Duodenal mucosa (tissue), 2 donors: ENCODE data around the gene ABCA7.

Source experiments
- H3K27ac ChIP-seq: one replicate; pipeline ENCODE4 v1.7.0; 2013; ENCODE audit warnings: low read depth, low read length
- H3K27me3 ChIP-seq, 2 donors: one replicate each; pipeline ENCODE4 v1.7.0; 2013; ENCODE audit warnings: low read length in 2 of 2, control low read depth in 1 of 2; ENCODE audit not compliant: insufficient read depth in 2 of 2, control insufficient read depth in 1 of 2
- H3K36me3 ChIP-seq, 2 donors: one replicate each; pipeline ENCODE4 v1.7.0; 2013; ENCODE audit warnings: low read length in 2 of 2, control low read depth in 1 of 2; ENCODE audit not compliant: insufficient read depth in 2 of 2, control insufficient read depth in 1 of 2
- H3K4me1 ChIP-seq, 2 donors: one replicate each; pipeline ENCODE4 v1.7.0; 2013; ENCODE audit warnings: low read length in 2 of 2, control low read depth in 1 of 2; ENCODE audit not compliant: insufficient read depth in 2 of 2, control insufficient read depth in 1 of 2
- H3K4me3 ChIP-seq, 2 donors: one replicate each; pipeline ENCODE4 v1.7.0; 2013; ENCODE audit warnings: low read length in 2 of 2, low read depth in 1 of 2
- H3K9ac ChIP-seq, 2 donors: one replicate each; pipeline ENCODE4 v1.7.0; 2013; ENCODE audit warnings: low read length in 2 of 2, low read depth in 1 of 2
- H3K9me3 ChIP-seq, 2 donors: one replicate each; pipeline ENCODE4 v1.7.0; 2013; ENCODE audit warnings: low read length in 2 of 2, control low read depth in 1 of 2; ENCODE audit not compliant: control insufficient read depth in 1 of 2

Gene ABCA7

DNA sequence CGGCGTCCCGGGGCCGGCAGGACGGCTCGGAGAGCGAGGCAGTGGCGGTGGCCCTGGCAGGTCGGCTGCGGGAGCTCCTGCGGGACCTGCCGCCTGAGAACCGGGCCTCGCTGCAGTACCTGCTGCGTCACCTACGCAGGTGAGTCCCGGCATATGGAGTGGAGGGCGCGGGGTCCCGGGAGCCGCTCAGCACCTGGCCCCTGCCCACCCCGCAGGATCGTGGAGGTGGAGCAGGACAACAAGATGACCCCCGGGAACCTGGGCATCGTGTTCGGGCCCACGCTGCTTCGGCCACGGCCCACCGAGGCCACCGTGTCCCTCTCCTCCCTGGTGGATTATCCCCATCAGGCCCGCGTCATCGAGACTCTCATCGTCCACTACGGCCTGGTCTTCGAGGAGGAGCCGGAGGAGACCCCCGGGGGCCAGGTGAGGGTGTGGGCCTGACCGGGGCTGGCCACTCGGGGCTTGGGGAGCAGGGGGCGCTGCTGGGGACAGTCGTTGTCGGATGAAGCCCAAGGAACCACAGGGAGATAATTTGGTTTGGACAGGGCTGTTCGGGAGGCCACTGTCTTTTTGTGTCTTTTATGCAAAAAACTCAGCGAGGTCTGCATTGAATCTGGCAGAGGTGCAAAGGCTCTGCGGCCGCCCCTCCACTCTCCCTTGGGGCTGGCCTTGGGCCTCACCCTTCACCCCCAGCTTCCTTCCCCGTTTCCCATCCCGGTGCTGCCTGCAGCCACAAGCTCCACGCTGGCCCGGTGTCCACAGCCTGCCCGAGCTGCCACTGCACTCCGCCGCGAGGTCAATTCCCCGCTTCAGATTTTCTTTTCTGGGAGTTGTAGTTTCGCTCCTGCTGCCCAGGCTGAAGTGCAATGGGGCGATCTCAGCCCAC lies 43.3 kb downstream of the ABCA7 start:
- Histone ChIP-seq H3K4me3 (peak overlapping the region; percentile 63 to 64), H3K9me3 (no peaks in the 10 kb centered on the region), H3K9ac (peak overlapping the region; percentile 59 to 70), H3K4me1 (peaks cover 0 to 22% of the 10 kb centered on the region in 2 donors), H3K27ac (no peak overlapping the region), H3K36me3 (peaks cover 3 to 41% of the 10 kb centered on the region in 2 donors), H3K27me3 (no peaks in the 10 kb centered on the region)

DNA sequence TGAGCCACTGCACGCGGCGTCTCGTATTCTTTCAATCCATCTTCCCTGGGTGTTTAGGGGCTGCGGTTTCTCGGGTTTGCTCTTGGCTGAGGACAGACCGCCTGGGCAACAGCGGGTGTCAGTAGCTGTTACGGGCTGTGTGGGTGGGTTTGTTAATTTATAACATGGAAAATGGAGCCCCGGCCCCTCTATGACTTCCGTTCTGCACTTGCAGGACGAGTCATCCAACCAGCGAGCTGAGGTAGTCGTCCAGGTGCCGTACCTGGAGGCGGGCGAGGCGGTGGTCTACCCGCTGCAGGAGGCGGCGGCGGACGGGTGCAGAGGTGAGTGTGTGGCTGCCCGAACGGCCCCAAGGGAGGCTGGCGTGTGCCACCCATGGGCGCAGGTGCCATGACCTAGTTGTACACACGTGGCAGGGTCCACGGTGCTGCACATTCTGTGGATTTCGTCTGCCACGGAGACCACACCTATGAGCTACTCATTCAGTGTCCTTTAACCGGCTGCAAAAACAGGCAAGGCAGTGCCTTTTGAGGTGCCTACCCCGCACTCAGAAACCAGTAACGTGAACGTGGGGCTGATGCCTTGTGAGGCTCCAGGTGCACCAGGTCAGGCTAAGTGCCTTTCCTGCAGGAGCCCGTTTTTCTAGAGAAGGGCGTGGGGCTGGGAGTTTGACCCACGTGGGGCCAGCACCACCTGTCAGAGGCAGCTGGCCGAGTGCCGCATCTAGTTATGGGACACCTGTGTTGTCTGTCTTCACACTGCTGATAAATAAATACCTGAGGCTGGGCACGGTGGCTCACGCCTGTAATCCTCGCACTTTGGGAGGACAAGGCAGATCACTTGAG lies 44.3 kb downstream of the ABCA7 start:
- Histone ChIP-seq H3K4me3 (peak overlapping the region; percentile 28 to 63), H3K27ac (no peak overlapping the region), H3K27me3 (no peaks in the 10 kb centered on the region), H3K36me3 (peaks cover 3 to 52% of the 10 kb centered on the region in 2 donors), H3K9me3 (no peaks in the 10 kb centered on the region), H3K9ac (no peak overlapping the region), H3K4me1 (peaks cover 0 to 31% of the 10 kb centered on the region in 2 donors)

DNA sequence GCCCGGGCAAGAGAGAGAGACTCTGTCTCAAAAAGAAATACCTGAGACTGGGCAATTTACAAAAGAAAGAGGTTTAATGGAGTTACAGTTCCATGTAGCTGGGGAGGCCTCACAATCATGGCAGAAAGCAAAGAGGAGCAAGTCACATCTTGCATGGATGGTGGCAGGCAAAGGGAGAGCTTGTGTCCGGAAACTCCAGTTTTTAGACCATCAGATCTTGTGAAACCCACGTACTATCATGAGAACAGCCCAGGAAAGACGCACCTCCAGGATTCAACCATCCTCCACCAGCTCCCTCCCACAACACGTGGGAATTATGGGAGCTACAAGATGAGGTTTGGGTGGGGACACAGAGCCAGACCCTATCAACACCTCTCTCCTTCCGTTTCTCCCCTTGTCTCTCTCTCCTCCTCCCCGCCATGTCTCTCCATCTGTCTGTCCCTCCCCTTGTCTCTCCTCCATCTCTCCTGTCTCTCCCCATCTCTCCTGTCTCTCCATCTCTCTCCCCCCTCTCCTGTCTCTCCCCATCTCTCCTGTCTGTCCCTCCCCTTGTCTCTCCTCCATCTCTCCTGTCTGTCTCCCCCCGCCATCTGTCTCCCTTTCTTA lies 45.2 kb downstream of the ABCA7 start:
- peaks cover 0 to 34% of the 10 kb centered on the region in 2 donors for H3K4me1 ChIP-seq
- H3K9ac ChIP-seq = no peak overlapping the region
- H3K9me3 ChIP-seq = no peaks in the 10 kb centered on the region
- no peak overlapping the region for H3K27ac ChIP-seq
- H3K27me3 ChIP-seq = no peaks in the 10 kb centered on the region
- peaks cover 3 to 52% of the 10 kb centered on the region in 2 donors for H3K36me3 ChIP-seq
- no peak overlapping the region for H3K4me3 ChIP-seq

DNA sequence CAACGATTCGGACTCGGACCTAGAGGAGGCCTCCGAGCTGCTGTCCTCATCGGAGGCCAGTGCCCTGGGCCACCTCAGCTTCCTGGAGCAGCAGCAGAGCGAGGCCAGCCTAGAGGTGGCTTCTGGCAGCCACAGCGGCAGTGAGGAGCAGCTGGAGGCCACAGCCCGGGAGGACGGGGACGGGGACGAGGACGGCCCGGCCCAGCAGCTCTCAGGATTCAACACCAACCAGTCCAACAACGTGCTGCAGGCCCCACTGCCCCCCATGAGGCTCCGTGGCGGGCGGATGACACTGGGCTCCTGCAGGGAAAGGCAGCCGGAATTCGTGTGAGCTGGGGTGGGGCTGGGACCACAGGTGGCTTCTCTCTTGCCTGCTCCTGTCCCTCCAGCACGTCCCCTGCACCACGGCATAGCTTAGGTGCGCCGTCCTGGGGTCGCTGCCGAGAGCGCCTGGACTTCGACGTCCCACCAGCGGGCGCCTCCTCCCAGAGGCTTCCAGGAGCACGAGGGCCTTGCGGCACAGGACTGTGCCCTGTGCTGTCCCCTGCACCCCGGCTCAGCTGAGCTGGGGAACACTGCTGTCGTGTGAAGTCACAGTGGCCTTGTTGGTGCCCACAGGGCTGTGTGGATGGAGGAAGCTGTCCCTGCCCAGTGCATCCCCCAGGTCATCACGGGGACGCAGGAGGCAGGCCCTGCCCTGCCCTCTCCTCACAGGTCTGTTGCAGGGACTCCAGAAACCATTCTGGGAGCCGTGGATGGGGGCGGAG lies 46.0 kb downstream of the ABCA7 start:
- H3K27me3 ChIP-seq = no peaks in the 10 kb centered on the region
- peaks cover 3 to 48% of the 10 kb centered on the region in 2 donors for H3K36me3 ChIP-seq
- no peak overlapping the region for H3K27ac ChIP-seq
- H3K9me3 ChIP-seq = no peaks in the 10 kb centered on the region
- H3K4me1 ChIP-seq = peaks cover 0 to 34% of the 10 kb centered on the region in 2 donors
- no peak overlapping the region for H3K4me3 ChIP-seq
- H3K9ac ChIP-seq = no peak overlapping the region

DNA sequence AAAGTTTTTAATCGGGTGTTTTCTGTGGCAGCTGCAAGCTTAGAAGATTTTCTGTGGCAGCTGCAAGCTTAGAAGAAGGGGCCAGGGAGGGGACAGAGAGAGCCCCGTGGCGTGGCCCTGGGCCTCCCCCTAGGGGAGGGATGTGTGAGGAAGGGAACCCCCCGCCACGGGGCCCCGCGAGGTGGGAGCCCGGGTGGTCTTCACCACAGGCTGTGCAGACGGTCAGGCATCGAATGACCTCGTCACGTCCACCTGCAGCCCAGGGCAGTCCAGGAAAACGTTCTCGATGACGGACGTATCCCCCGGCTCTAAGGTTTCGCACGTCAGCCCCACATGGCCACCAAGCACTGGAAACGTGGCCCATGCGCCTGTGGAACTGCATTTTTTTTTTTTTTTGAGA lies 46.7 kb downstream of the ABCA7 start:
- Histone ChIP-seq H3K4me1 (peaks cover 0 to 32% of the 10 kb centered on the region in 2 donors), H3K27me3 (no peaks in the 10 kb centered on the region), H3K9me3 (no peaks in the 10 kb centered on the region), H3K27ac (no peak overlapping the region), H3K9ac (no peak overlapping the region), H3K36me3 (peaks cover 4 to 55% of the 10 kb centered on the region in 2 donors), H3K4me3 (no peak overlapping the region)

DNA sequence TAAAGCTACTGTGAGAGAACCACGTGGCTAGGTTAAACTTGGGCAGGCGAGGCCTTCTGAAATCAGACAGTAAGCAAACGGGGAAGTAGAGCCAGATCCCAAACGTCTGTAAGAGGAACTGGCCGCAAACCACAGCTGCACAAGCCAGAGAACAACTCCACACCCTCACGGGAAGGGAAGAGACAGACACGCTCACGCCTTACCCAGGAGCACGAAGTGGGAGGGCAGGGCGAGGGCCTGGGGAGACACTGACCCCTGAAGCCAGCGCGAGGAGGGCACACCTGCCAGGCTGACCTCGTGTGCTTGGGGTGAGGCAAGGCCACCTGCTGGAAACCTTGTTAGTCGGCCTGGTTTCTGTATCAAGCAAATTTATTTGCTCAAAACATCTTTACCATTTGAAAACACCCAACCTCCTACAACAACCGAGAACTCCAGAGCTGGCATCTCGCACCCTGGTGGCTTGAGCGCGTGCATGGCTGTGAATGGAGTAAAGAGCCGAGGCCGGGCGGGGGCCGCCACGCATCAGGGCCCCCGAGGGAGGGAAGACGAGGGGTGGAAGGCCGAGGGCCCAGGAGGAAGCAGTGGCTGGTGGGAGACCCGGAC lies 48.0 kb downstream of the ABCA7 start:
- Histone ChIP-seq H3K4me3 (no peak overlapping the region), H3K27ac (peak overlapping the region; percentile 58), H3K9ac (no peak overlapping the region), H3K27me3 (no peaks in the 10 kb centered on the region), H3K36me3 (peaks cover 8 to 62% of the 10 kb centered on the region in 2 donors), H3K4me1 (peaks cover 0 to 23% of the 10 kb centered on the region in 2 donors), H3K9me3 (no peaks in the 10 kb centered on the region)

DNA sequence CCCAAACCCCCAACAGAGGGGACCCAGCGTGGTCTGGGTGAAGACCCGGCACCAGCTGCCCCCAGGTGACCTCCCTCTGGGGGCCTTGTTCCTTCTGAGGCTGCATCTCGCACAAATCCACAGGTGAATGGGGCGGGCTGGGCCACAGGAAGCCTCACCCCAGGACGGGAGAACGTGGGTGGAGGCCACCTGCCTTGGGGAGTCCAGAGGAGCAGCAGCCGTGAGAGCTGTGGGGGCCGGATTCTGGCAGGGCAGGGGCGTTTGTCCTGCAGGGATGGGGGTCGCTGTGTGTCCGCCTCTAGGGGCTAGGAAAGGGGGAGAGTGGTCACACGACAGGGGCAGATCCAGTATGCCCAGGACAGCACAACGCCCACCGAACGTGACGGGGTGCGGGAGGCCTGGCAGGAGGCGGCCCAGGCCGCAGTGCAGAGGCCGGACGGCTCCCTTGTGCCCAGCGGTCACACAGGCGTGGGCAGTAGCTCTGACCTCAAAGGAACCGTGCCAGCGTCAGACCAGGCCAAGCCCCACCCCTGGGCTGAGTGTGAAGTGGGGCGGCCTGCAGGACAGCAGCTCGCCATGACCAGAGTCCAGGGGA lies 48.6 kb downstream of the ABCA7 start:
- Histone ChIP-seq H3K27me3 (no peaks in the 10 kb centered on the region), H3K4me1 (peaks cover 4 to 22% of the 10 kb centered on the region in 2 donors), H3K36me3 (peaks cover 8 to 62% of the 10 kb centered on the region in 2 donors)

DNA sequence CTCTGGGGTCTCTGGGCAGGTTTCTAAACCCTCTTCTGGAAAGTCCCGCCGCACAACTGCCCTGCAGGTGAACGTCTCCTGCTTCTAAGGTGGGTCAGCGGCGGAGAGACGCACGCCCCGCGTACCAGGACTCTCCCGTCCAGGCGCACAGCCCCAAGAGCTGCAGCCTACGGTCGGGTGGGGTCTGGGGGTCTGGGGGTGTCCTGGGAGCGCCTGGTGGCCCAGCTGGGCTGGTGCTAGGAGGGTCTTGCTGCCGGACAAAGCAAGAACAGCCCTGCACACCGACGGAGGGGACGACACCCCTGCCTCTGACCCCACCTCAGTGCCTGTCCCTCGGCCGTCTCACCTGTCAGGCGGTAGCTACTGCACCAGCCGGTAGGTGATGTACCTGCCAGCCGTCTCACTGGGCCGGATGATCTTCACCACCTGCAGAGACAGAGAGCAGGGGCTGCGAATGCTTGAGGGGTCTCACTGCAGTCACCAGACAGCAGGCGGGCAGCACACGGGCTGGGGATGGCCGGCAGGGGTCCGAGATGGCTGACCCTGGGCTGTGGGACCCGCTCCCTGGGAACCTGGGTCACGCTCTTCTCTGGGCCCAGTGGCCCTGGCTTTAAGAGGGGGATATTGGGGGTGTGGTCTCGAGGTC lies 49.3 kb downstream of the ABCA7 start:
- Histone ChIP-seq H3K9me3 (no peaks in the 10 kb centered on the region), H3K27ac (no peak overlapping the region), H3K36me3 (peaks cover 8 to 59% of the 10 kb centered on the region in 2 donors), H3K4me3 (no peak overlapping the region), H3K9ac (no peak overlapping the region), H3K4me1 (peaks cover 11 to 26% of the 10 kb centered on the region in 2 donors), H3K27me3 (no peaks in the 10 kb centered on the region)

More for the DNA sequence above, 48.6 kb downstream of the ABCA7 start:
- Histone ChIP-seq H3K4me3 (no peak overlapping the region), H3K27ac (no peak overlapping the region), H3K9ac (no peak overlapping the region), H3K9me3 (no peaks in the 10 kb centered on the region)
